Peyer's patch (tissue), 4 donors: Measurements from ENCODE around the gene UGT1A9. TPM values are rescaled to one million over a fixed set of nuclear protein-coding genes. Genes with fewer than 3 reads are reported as not detected.

ENCODE experiments used
- DNase-seq, 3 donors: peaks; one replicate each; pipeline ENCODE4 v3.0.0-alpha.2; 2017 to 2019
- H3K27ac ChIP-seq, 4 donors: fragments of 200-600 bp; sonication (generic); one replicate each; pipeline ENCODE4 v1.5.1; 2016 to 2019
- H3K27me3 ChIP-seq, 2 donors: fragments of 200-600 bp; sonication (generic); one replicate each; pipeline ENCODE4 v1.5.1; 2019
- H3K36me3 ChIP-seq, 3 donors: fragments of 200-600 bp; sonication (generic); one replicate each; pipeline ENCODE4 v1.5.1; 2016 to 2019
- H3K4me1 ChIP-seq, 4 donors: fragments of 200-600 bp; sonication (generic); one replicate each; pipeline ENCODE4 v1.5.1; 2016 to 2019
- H3K4me3 ChIP-seq, 4 donors: fragments of 200-600 bp; sonication (generic); 1 replicate in 3 of 4; 2 replicates in 1 of 4; pipeline ENCODE4 v1.5.1; 2016 to 2019; ENCODE audit warnings: mild to moderate bottlenecking in 1 of 4
- H3K9me3 ChIP-seq, 4 donors: fragments of 200-600 bp; sonication (generic); one replicate each; pipeline ENCODE4 v1.5.1; 2016 to 2019; ENCODE audit warnings: mild to moderate bottlenecking in 1 of 4
- POLR2A ChIP-seq, 2 donors: fragments of 450-650 bp; IDR thresholded peaks; one replicate each; pipeline ENCODE4 v1.5.1; 2017; ENCODE audit warnings: antibody characterized with exemption in 2 of 2, mild to moderate bottlenecking in 2 of 2, moderate library complexity in 2 of 2
- total RNA-seq, 4 donors: library from RNA; depleted of rRNA; stranded (reverse); fragments of >200 nt; gene quantifications; one replicate each; pipeline ENCODE4 v1.1.0, GENCODE V29; 2016
- TF ChIP-seq, protein P1 (sequence below), 6 experiments: fragments of 450-650 bp in 4 of 6; fragments of 200-600 bp in 2 of 6; sonication (generic) in 1 of 6; IDR thresholded peaks; one replicate each; pipeline ENCODE4 v1.5.1; 2017 to 2019; ENCODE audit warnings: antibody characterized with exemption in 6 of 6, mild to moderate bottlenecking in 3 of 6, moderate library complexity in 1 of 6

UGT1A9 gene
- total RNA-seq, 4 donors from 2014 or later = 4.1 to 17.3 (median 14.1) TPM

DNA sequence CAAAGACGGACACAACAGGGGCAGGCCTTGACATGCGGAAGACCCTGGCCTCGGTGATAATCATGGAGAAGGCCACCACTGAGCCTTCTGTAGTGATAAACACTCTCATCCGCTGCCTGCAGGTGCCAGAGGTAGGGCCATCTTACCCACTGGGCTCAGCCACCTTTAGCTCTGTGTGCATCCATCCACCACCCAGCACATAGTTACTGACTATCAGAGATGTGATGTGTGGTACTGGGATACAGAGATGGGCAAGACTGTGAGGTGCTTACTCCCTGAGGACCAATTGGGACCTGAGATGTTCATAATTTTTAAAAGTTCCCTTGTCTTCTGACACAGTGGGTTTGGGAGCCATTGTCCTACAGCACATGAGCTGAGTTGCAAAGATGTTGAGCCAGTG, 108.0 kb downstream of the UGT1A9 start:
- Histone ChIP-seq H3K4me3 (no peak overlapping the region), H3K27ac (no peak overlapping the region), H3K27me3 (no peaks in the 10 kb centered on the region), H3K9me3 (no peaks in the 10 kb centered on the region), H3K36me3 (no peaks in the 10 kb centered on the region), H3K4me1 (no peaks in the 10 kb centered on the region)
- DNase-seq = no peak
- TF ChIP-seq POLR2A (IDR thresholded peaks at IDR 0.05) = no peak
- TF ChIP-seq, protein P1, sequence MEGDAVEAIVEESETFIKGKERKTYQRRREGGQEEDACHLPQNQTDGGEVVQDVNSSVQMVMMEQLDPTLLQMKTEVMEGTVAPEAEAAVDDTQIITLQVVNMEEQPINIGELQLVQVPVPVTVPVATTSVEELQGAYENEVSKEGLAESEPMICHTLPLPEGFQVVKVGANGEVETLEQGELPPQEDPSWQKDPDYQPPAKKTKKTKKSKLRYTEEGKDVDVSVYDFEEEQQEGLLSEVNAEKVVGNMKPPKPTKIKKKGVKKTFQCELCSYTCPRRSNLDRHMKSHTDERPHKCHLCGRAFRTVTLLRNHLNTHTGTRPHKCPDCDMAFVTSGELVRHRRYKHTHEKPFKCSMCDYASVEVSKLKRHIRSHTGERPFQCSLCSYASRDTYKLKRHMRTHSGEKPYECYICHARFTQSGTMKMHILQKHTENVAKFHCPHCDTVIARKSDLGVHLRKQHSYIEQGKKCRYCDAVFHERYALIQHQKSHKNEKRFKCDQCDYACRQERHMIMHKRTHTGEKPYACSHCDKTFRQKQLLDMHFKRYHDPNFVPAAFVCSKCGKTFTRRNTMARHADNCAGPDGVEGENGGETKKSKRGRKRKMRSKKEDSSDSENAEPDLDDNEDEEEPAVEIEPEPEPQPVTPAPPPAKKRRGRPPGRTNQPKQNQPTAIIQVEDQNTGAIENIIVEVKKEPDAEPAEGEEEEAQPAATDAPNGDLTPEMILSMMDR (IDR thresholded peaks at IDR 0.05) = no peak

DNA sequence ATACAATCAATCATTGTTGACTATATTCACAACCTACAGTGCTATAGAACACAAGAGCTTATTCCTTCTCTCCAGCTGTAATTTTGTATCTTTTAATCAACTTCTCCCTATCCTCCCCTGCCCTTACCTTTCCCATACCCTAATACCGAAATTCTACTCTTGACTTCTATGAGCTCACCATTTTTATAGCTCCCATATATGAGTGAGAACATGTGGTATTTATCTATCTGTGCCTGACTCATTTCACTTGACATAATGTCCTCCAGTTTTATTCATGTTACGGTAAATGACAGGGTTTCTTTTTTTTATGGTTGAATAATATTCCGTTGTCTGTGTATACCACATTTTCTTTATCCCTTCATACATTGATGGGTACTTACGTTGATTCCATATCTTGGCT, 109.1 kb downstream of the UGT1A9 start:
- no peak overlapping the region for H3K27ac ChIP-seq
- no peak for DNase-seq
- H3K9me3 ChIP-seq = no peaks in the 10 kb centered on the region
- H3K36me3 ChIP-seq = no peaks in the 10 kb centered on the region
- H3K4me3 ChIP-seq = no peak overlapping the region
- TF ChIP-seq, protein P1 (IDR thresholded peaks at IDR 0.05) = no peak
- no peak for TF ChIP-seq POLR2A (IDR thresholded peaks at IDR 0.05)
- no peaks in the 10 kb centered on the region for H3K4me1 ChIP-seq
- no peaks in the 10 kb centered on the region for H3K27me3 ChIP-seq

DNA sequence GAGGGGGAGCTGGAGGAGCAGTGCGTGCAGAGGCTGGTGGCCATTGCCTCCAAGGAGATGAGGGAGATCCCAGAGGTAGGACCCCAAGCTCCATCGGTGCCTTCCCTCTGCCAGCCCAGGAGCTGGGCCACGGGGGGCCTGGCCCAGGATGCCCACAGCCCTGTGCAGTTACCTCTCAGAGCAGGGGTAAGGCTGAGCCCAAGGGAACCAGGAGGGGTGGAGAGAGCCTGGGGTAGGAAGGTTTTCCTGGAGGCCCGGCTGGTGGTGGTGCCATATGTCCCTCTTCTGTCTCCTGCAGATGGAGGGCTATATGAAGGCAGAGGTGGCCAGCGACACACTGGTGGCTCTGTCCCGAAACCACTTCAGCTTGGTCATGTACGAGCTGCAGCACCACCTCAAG, 117.9 kb downstream of the UGT1A9 start:
- Histone ChIP-seq H3K9me3 (no peaks in the 10 kb centered on the region), H3K4me1 (no peaks in the 10 kb centered on the region), H3K27me3 (no peaks in the 10 kb centered on the region), H3K4me3 (no peak overlapping the region), H3K27ac (no peak overlapping the region), H3K36me3 (no peaks in the 10 kb centered on the region)
- TF ChIP-seq POLR2A (IDR thresholded peaks at IDR 0.05) = no peak
- TF ChIP-seq, protein P1 (IDR thresholded peaks at IDR 0.05) = no peak
- no peak for DNase-seq

DNA sequence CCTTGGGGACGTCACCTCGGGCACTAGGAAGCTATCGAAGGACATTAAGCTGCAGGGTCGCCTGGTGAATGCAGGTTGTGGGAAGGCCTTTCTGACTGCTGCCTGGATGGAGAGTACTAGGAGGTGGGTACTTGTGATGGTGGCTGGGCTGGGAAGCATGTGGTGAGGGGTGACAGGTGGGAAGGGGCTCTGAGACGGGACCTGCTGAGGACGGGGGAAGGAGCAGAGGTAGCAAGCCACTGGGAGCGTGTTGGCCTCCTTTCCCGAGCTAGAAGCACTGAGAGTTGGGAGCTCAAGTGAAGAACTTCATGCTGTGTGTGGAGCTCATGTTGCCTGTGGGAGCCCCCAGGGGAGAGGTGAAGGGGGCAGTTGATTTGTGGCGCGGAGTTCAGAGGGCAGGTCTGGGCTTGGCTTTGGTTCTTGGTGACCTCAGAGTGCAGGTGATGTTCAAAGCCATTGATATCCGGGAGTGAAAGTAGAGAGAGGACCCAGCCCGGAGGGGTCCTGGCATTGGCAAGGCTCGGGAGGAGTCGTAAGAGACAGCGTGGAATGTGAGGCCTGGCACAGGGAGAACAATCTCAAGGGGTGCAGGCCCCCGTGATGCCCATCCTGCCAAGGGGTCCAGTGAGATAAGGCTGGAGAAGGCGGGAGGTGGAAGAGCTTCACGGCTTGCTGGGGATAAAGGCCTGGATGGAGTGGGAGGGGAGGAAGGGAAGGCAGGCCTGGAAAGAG, 119.6 kb downstream of the UGT1A9 start:
- no peaks in the 10 kb centered on the region for H3K9me3 ChIP-seq
- H3K27ac ChIP-seq = no peak overlapping the region
- H3K36me3 ChIP-seq = no peaks in the 10 kb centered on the region
- no peak for DNase-seq
- H3K4me1 ChIP-seq = no peaks in the 10 kb centered on the region
- no peaks in the 10 kb centered on the region for H3K27me3 ChIP-seq
- TF ChIP-seq POLR2A (IDR thresholded peaks at IDR 0.05) = no peak
- TF ChIP-seq, protein P1 (IDR thresholded peaks at IDR 0.05) = no peak
- no peak overlapping the region for H3K4me3 ChIP-seq

DNA sequence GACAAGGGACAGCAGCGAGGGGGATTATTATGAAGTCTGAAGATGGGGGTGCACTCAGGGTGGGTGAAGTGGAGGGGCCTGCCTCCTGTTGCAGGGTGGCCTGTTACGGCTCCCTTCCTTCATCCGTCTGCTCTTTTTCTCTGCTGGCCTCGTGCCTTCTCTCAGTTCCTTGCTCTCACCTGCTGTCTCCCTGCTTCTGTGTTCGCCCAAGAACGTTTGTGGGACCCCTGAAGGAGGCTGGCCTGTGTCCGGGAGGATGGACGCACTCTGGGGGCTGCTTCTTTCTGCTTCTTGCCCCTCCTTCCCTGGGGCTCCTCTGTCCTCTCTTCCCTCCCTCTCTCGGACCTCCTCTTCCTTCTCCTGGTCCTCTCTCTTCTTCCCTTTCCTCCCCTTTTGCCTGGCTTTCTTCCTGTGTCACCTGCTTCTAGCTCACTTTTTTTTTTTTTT, 120.2 kb downstream of the UGT1A9 start:
- H3K27me3 ChIP-seq = no peaks in the 10 kb centered on the region
- no peak for TF ChIP-seq POLR2A (IDR thresholded peaks at IDR 0.05)
- TF ChIP-seq, protein P1 (IDR thresholded peaks at IDR 0.05) = no peak
- no peak overlapping the region for H3K27ac ChIP-seq
- H3K9me3 ChIP-seq = no peaks in the 10 kb centered on the region
- no peak overlapping the region for H3K4me3 ChIP-seq
- no peaks in the 10 kb centered on the region for H3K36me3 ChIP-seq
- H3K4me1 ChIP-seq = no peaks in the 10 kb centered on the region
- DNase-seq = no peak
